Umbilical cord (tissue), 2 donors: ENCODE results near the gene GALNTL6. TPM values are rescaled to one million over a fixed set of nuclear protein-coding genes. Genes with fewer than 3 reads are reported as not detected.

Source experiments
- DNase-seq: peaks from one replicate; pipeline ENCODE4 v3.0.0-alpha.2; 2015; ENCODE audit warnings: low spot score
- total RNA-seq: library from RNA; depleted of rRNA; stranded (reverse); fragments of >200 nt; gene quantifications from one replicate; pipeline ENCODE4 v1.2.3, GENCODE V29; 2014; ENCODE audit warnings: low replicate concordance; ENCODE audit not compliant: insufficient read depth

GALNTL6 gene
- 6.5 TPM for total RNA-seq

- DNase-seq, result peak; percentile 50
Observed at GRCh38 chr4:171812665-171813525, at the start of gene GALNTL6. Gene GALNTL6 (plus strand): TSS chr4:171813404.

GRCh38 chr4:171765514-171765913 lies 47.7 kb upstream of the GALNTL6 start:
- DNase-seq, result no peak

GRCh38 chr4:171774642-171775190 lies 38.5 kb upstream of the GALNTL6 start:
- DNase-seq, result no peak

GRCh38 chr4:171779301-171779700 lies 33.9 kb upstream of the GALNTL6 start:
- DNase-seq, result no peak

- DNase-seq, result peak; percentile 14
Observed at GRCh38 chr4:171785388-171785787, 27.8 kb upstream of the GALNTL6 start.

- no peak for DNase-seq
Observed at GRCh38 chr4:171793723-171794122, 19.5 kb upstream of the GALNTL6 start.

- DNase-seq, result no peak
Observed at GRCh38 chr4:171794528-171794927, 18.7 kb upstream of the GALNTL6 start.

GRCh38 chr4:171809854-171810253 lies 3.4 kb upstream of the GALNTL6 start:
- no peak for DNase-seq

GRCh38 chr4:171812333-171812664 lies 905 bp upstream of the GALNTL6 start:
- peak; percentile 6 for DNase-seq

- DNase-seq, result no peak
Observed at GRCh38 chr4:171813526-171814250, 484 bp downstream of the GALNTL6 start.

- no peak for DNase-seq
Observed at GRCh38 chr4:171814545-171814944, 1.3 kb downstream of the GALNTL6 start.

- no peak for DNase-seq
Observed at GRCh38 chr4:171817026-171817425, 3.8 kb downstream of the GALNTL6 start.

- DNase-seq, result no peak
Observed at GRCh38 chr4:171834640-171835039, 21.4 kb downstream of the GALNTL6 start.

- DNase-seq, result no peak
Observed at GRCh38 chr4:171843456-171843855, 30.3 kb downstream of the GALNTL6 start.

- no peak for DNase-seq
Observed at GRCh38 chr4:171846232-171846631, 33.0 kb downstream of the GALNTL6 start.

- DNase-seq, result no peak
Observed at GRCh38 chr4:171846893-171847292, 33.7 kb downstream of the GALNTL6 start.

- DNase-seq, result no peak
Observed at GRCh38 chr4:171847751-171848150, 34.5 kb downstream of the GALNTL6 start.

GRCh38 chr4:171849686-171850222 lies 36.5 kb downstream of the GALNTL6 start:
- DNase-seq, result no peak

GRCh38 chr4:171851295-171851694 lies 38.1 kb downstream of the GALNTL6 start:
- no peak for DNase-seq

GRCh38 chr4:171857302-171858012 lies 44.3 kb downstream of the GALNTL6 start:
- peak; percentile 93 for DNase-seq

- no peak for DNase-seq
Observed at GRCh38 chr4:171875291-171875690, 62.1 kb downstream of the GALNTL6 start.

GRCh38 chr4:171876636-171877035 lies 63.4 kb downstream of the GALNTL6 start:
- DNase-seq, result no peak
